IMR-90 (cell line): Measurements from ENCODE around the gene OFD1. TPM values are rescaled to one million over a fixed set of nuclear protein-coding genes. Genes with fewer than 3 reads are reported as not detected.

ENCODE experiments used
- ATAC-seq: fragments of 200-7000 bp; cut with Tn5 transposase; 2 replicates; pipeline ENCODE4 v1.9.1; 2020; ENCODE audit warnings: low read depth, mild to moderate bottlenecking, moderate library complexity
- BruUV-seq: library from RNA; stranded (reverse); fragments of 400-500 nt; replicated peaks from 2 replicates; lab custom pipeline; 2021; lab: Mats Ljungman, UMichigan
- CTCF ChIA-PET: fragments of 300-600 bp; formaldehyde crosslinking; extraction: SDS; loops from one replicate; lab custom pipeline; 2021; ENCODE audit warnings: antibody characterized with exemption; lab: Yijun Ruan, JAX
- POLR2A ChIA-PET: fragments of 300-600 bp; sonication (Branson Sonifier 250); formaldehyde crosslinking; loops from one replicate; lab custom pipeline; 2022; ENCODE audit warnings: antibody characterized with exemption; ENCODE audit not compliant: unreplicated experiment; lab: Charles Lee
- DNase-seq: peaks from one replicate; pipeline ENCODE4 v3.0.0; 2013
- H2AFZ ChIP-seq: replicated peaks from 2 replicates; pipeline ENCODE3; 2013; ENCODE audit warnings: low read length, mild to moderate bottlenecking; ENCODE audit not compliant: poor library complexity
- H2AK5ac ChIP-seq: 2 replicates; pipeline ENCODE4 v1.6.1; 2013; ENCODE audit warnings: low read depth, low read length, inconsistent platforms
- H2AK9ac ChIP-seq: replicated peaks from 2 replicates; pipeline ENCODE3; 2013; ENCODE audit warnings: mild to moderate bottlenecking, low read depth, low read length, moderate library complexity; ENCODE audit not compliant: poor library complexity
- H2BK120ac ChIP-seq: 2 replicates; pipeline ENCODE4 v1.6.1; 2013; ENCODE audit warnings: low read depth, low read length, inconsistent platforms
- H2BK15ac ChIP-seq: 3 replicates; pipeline ENCODE4 v1.6.1; 2013; ENCODE audit warnings: low read depth, low read length, inconsistent platforms
- H2BK20ac ChIP-seq: 2 replicates; pipeline ENCODE4 v1.6.1; 2013; ENCODE audit warnings: low read depth, mild to moderate bottlenecking, inconsistent platforms, low read length, moderate library complexity
- H2BK5ac ChIP-seq: 2 replicates; pipeline ENCODE4 v1.6.1; 2013; ENCODE audit warnings: mild to moderate bottlenecking, low read depth, low read length, inconsistent platforms; ENCODE audit not compliant: poor library complexity, severe bottlenecking
- H3K14ac ChIP-seq: replicated peaks from 2 replicates; pipeline ENCODE4 v1.6.1; 2013; ENCODE audit warnings: low read depth, low read length, inconsistent platforms
- H3K18ac ChIP-seq: 2 replicates; pipeline ENCODE4 v1.6.1; 2013; ENCODE audit warnings: low read depth, low read length, control low read depth
- H3K23ac ChIP-seq: 2 replicates; pipeline ENCODE4 v1.6.1; 2013; ENCODE audit warnings: low read depth, low read length, inconsistent platforms
- H3K27ac ChIP-seq: 2 replicates; pipeline ENCODE4 v1.5.1; 2013; ENCODE audit warnings: mild to moderate bottlenecking, control low read depth, low read length; ENCODE audit not compliant: insufficient read depth
- H3K27me3 ChIP-seq: 2 replicates; pipeline ENCODE4 v1.6.1; 2013; ENCODE audit warnings: low read length; ENCODE audit not compliant: control insufficient read depth, insufficient read depth
- H3K36me3 ChIP-seq: 2 replicates; pipeline ENCODE4 v1.6.1; 2013; ENCODE audit warnings: low read length, mixed read lengths; ENCODE audit not compliant: control insufficient read depth, insufficient read depth
- H3K4ac ChIP-seq: 2 replicates; pipeline ENCODE4 v1.6.1; 2013; ENCODE audit warnings: low read depth, low read length, inconsistent platforms
- H3K4me1 ChIP-seq: 2 replicates; pipeline ENCODE4 v1.6.1; 2013; ENCODE audit warnings: low read length, mixed read lengths; ENCODE audit not compliant: control insufficient read depth, insufficient read depth
- H3K4me2 ChIP-seq: 2 replicates; pipeline ENCODE4 v1.6.1; 2013; ENCODE audit warnings: low read depth, mild to moderate bottlenecking, control low read depth, low read length, moderate library complexity
- H3K4me3 ChIP-seq: 2 replicates; pipeline ENCODE4 v1.5.1; 2013; ENCODE audit warnings: low read depth, mild to moderate bottlenecking, control low read depth, low read length, moderate library complexity; ENCODE audit not compliant: insufficient read depth
- H3K56ac ChIP-seq: 2 replicates; pipeline ENCODE4 v1.6.1; 2013; ENCODE audit warnings: low read length, inconsistent platforms; ENCODE audit not compliant: insufficient read depth; ENCODE audit errors: extremely low read depth
- H3K79me1 ChIP-seq, 2 experiments: 2 replicates each; pipeline ENCODE4 v1.6.1; 2013; ENCODE audit warnings: low read length in 2 of 2, inconsistent platforms in 1 of 2, low read depth in 1 of 2
- H3K9ac ChIP-seq: 2 replicates; pipeline ENCODE4 v1.6.1; 2013; ENCODE audit warnings: low read depth, low read length, control low read depth
- H3K9me1 ChIP-seq: 2 replicates; pipeline ENCODE4 v1.6.1; 2013; ENCODE audit warnings: low read length, inconsistent platforms; ENCODE audit not compliant: insufficient read depth
- H3K9me3 ChIP-seq: 2 replicates; pipeline ENCODE4 v1.6.1; 2013; ENCODE audit warnings: low read length; ENCODE audit not compliant: control insufficient read depth, insufficient read depth
- H4K20me1 ChIP-seq: 2 replicates; pipeline ENCODE4 v1.6.1; 2013; ENCODE audit warnings: low read length, inconsistent platforms; ENCODE audit not compliant: insufficient read depth
- H4K5ac ChIP-seq: 2 replicates; pipeline ENCODE4 v1.6.1; 2013; ENCODE audit warnings: mild to moderate bottlenecking, low read depth, low read length, control low read depth
- H4K8ac ChIP-seq, 2 experiments: 2 replicates each; pipeline ENCODE4 v1.6.1; 2013; ENCODE audit warnings: low read depth in 2 of 2, low read length in 2 of 2, control low read depth in 1 of 2, inconsistent platforms in 1 of 2
- H4K91ac ChIP-seq: 2 replicates; pipeline ENCODE4 v1.6.1; 2013; ENCODE audit warnings: low read depth, low read length, inconsistent platforms; ENCODE audit not compliant: insufficient read depth
- BHLHE40 ChIP-seq: fragments of 150-350 bp; IDR thresholded peaks from 2 replicates; pipeline ENCODE4 v1.6.1; 2016; ENCODE audit warnings: mild to moderate bottlenecking, low read depth, low read length
- CEBPB ChIP-seq: IDR thresholded peaks from 2 replicates; pipeline ENCODE4 v1.6.1; 2012; ENCODE audit warnings: low read depth, low read length, improper control_type of control experiment
- CHD1 ChIP-seq: IDR thresholded peaks from 2 replicates; pipeline ENCODE4 v1.6.1; 2012; ENCODE audit warnings: low read depth, low read length, improper control_type of control experiment
- MAZ ChIP-seq: IDR thresholded peaks from 2 replicates; pipeline ENCODE4 v1.6.1; 2012; ENCODE audit warnings: low read depth, mild to moderate bottlenecking, low read length, improper control_type of control experiment, moderate library complexity, borderline replicate concordance
- POLR2A ChIP-seq: IDR thresholded peaks from 2 replicates; pipeline ENCODE4 v1.6.1; 2012; ENCODE audit warnings: mild to moderate bottlenecking, low read depth, low read length
- WGBS, 2 experiments: methylation state at CpG; one replicate each; pipeline versions ENCODE4 v1.1.5 to v1.1.7; 2013; ENCODE audit warnings: missing lambda C conversion rate in 2 of 2; ENCODE audit not compliant: insufficient read length in 1 of 2; ENCODE audit errors: extremely low coverage in 2 of 2; 5-methylcytosine and 5-hydroxymethylcytosine counted together
- dilution Hi-C: fragments of 300-500 bp; cut with HindIII; formaldehyde crosslinking; loops from one replicate; pipeline ENCODE4 v1.14.3; 2018; ENCODE audit warnings: low sequenced_read_pairs; ENCODE audit not compliant: unreplicated experiment
- in situ Hi-C: fragments of 300-500 bp; cut with MboI; formaldehyde crosslinking; loops from 3 replicates; pipeline ENCODE4 v1.14.3; 2019; ENCODE audit warnings: low sequenced_read_pairs, inconsistent platforms, mixed read lengths
- intact Hi-C: fragments of 100-400 bp; cut with micrococcal nuclease; formaldehyde crosslinking; loops from 2 replicates; pipeline ENCODE4 v1.10.0; 2022
- polyA plus RNA-seq, 3 experiments: library from polyadenylated mRNA; depleted of rRNA; stranded (reverse); fragments of >200 nt; gene quantifications; 2 replicates each; pipeline ENCODE4 v1.2.3, GENCODE V29; 2012; ENCODE audit warnings: low replicate concordance in 1 of 3
- total RNA-seq: library from RNA; depleted of rRNA; stranded (reverse); fragments of >200 nt; gene quantifications from 2 replicates; pipeline ENCODE4 v1.2.3, GENCODE V29; 2012
- TF ChIP-seq, protein P1 (sequence below): fragments of 150-350 bp; IDR thresholded peaks from 2 replicates; pipeline ENCODE4 v1.6.1; 2017; ENCODE audit warnings: mild to moderate bottlenecking, antibody characterized with exemption, low read length, low read depth
- TF ChIP-seq, protein P2 (sequence below): conservative IDR thresholded peaks from 2 replicates; pipeline ENCODE4 v1.5.1; 2012; ENCODE audit warnings: mild to moderate bottlenecking, low read depth, low read length, improper control_type of control experiment

Gene OFD1
- total and polyA plus RNA-seq, 2 of the 4 experiments (the other 2 are of a cell fraction), result 8.4 to 8.6 TPM

DNA sequence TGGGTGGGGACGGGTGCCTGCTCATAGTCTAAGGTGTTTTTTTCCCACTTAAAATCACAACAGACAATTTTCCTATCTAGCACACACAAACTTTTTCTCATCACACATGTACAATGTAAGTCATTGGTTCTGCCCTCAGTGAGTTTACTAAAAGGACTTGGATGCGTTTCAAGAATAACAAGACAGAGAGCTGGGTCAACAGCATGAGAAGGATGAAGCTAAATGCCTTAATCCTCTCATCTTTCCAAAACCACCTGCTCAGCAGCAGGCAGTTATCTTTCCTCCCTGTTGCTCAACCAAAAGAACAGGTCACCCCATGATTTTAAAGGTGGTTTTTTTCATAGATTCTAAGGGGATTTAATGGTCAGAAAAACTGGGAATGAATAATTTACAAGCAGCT, 40.1 kb downstream of the OFD1 start:
- H2BK5ac ChIP-seq, result no peak overlapping the region
- no peak overlapping the region for H2BK15ac ChIP-seq
- no peaks in the 10 kb centered on the region; the same call in 1 of the 2 replicates for H3K9me1 ChIP-seq
- intact Hi-C loops (no loop called here), dilution Hi-C loops (no loop called here), in situ Hi-C loops (no loop called here)
- H2AK9ac ChIP-seq, result no peak overlapping the region
- DNase-seq, result peak; percentile 23
- no peak overlapping the region for H3K27ac ChIP-seq
- no peak overlapping the region for H4K91ac ChIP-seq
- no peak overlapping the region for H2BK20ac ChIP-seq
- no peak overlapping the region for H3K4me3 ChIP-seq
- no TSS peak for BruUV-seq
- no peak overlapping the region for H3K23ac ChIP-seq
- no peaks in the 10 kb centered on the region for H3K79me1 ChIP-seq
- peaks cover 5% of the 10 kb centered on the region for H3K36me3 ChIP-seq
- no peaks in the 10 kb centered on the region for H3K9me3 ChIP-seq
- H2AK5ac ChIP-seq, result no peak overlapping the region
- no peaks in the 10 kb centered on the region for H4K20me1 ChIP-seq
- H3K18ac ChIP-seq, result no peak overlapping the region
- no peak overlapping the region for H3K56ac ChIP-seq
- H2BK120ac ChIP-seq, result no peak overlapping the region
- ChIA-PET POLR2A (no interaction called here), CTCF (no interaction called here)
- no peak overlapping the region for H2AFZ ChIP-seq
- no peak for TF ChIP-seq BHLHE40
- TF ChIP-seq, protein P1, sequence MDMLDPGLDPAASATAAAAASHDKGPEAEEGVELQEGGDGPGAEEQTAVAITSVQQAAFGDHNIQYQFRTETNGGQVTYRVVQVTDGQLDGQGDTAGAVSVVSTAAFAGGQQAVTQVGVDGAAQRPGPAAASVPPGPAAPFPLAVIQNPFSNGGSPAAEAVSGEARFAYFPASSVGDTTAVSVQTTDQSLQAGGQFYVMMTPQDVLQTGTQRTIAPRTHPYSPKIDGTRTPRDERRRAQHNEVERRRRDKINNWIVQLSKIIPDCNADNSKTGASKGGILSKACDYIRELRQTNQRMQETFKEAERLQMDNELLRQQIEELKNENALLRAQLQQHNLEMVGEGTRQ, result no peak
- no peak for TF ChIP-seq MAZ
- TF ChIP-seq CEBPB, result no peak
- TF ChIP-seq, protein P2, sequence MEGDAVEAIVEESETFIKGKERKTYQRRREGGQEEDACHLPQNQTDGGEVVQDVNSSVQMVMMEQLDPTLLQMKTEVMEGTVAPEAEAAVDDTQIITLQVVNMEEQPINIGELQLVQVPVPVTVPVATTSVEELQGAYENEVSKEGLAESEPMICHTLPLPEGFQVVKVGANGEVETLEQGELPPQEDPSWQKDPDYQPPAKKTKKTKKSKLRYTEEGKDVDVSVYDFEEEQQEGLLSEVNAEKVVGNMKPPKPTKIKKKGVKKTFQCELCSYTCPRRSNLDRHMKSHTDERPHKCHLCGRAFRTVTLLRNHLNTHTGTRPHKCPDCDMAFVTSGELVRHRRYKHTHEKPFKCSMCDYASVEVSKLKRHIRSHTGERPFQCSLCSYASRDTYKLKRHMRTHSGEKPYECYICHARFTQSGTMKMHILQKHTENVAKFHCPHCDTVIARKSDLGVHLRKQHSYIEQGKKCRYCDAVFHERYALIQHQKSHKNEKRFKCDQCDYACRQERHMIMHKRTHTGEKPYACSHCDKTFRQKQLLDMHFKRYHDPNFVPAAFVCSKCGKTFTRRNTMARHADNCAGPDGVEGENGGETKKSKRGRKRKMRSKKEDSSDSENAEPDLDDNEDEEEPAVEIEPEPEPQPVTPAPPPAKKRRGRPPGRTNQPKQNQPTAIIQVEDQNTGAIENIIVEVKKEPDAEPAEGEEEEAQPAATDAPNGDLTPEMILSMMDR, result no peak
- no peak for TF ChIP-seq CHD1
- TF ChIP-seq POLR2A, result no peak
- H3K27me3 ChIP-seq, result no peaks in the 10 kb centered on the region
- H3K4me2 ChIP-seq, result no peak overlapping the region
- H3K14ac ChIP-seq, result no peak overlapping the region
- WGBS, 2 experiments, result no CpG with 5 or more reads among the region's 2 CpGs
- no peak overlapping the region for H4K8ac ChIP-seq
- H3K4me1 ChIP-seq, result no peaks in the 10 kb centered on the region; the same call in 1 of the 2 replicates
- no peak; the same call in 1 of the 2 replicates for ATAC-seq
- no peak overlapping the region for H4K5ac ChIP-seq
- no peak overlapping the region for H3K9ac ChIP-seq
- H3K4ac ChIP-seq, result no peak overlapping the region
